HepG2 (cell line): ENCODE results near the gene SMTNL2. TPM values are rescaled to one million over a fixed set of nuclear protein-coding genes. Genes with fewer than 3 reads are reported as not detected.

ENCODE experiments used
- BCL6 ChIP-seq: IDR thresholded peaks from 2 replicates; pipeline ENCODE4 v1.6.1; 2016; ENCODE audit warnings: missing genetic modification reagents, missing compliant biosample characterization
- FOXC1 ChIP-seq: sonication (generic); formaldehyde crosslinking; IDR thresholded peaks from 2 replicates; pipeline ENCODE4 v1.8.0; 2022; ENCODE audit warnings: mild to moderate bottlenecking, missing genetic modification reagents, borderline replicate concordance
- FOXP4 ChIP-seq: sonication (generic); formaldehyde crosslinking; IDR thresholded peaks from 2 replicates; pipeline ENCODE4 v1.4.0; 2020; ENCODE audit warnings: missing genetic modification reagents
- GLMP ChIP-seq: sonication (generic); formaldehyde crosslinking; IDR thresholded peaks from 2 replicates; pipeline ENCODE4 v1.9.0; 2021; ENCODE audit warnings: missing genetic modification reagents, mild to moderate bottlenecking, borderline replicate concordance
- HDAC2 ChIP-seq: sonication (generic); formaldehyde crosslinking; IDR thresholded peaks from 2 replicates; pipeline ENCODE4 v1.4.0; 2020; ENCODE audit warnings: missing genetic modification reagents
- KLF16 ChIP-seq, 2 experiments: sonication (generic) in 1 of 2; formaldehyde crosslinking in 1 of 2; IDR thresholded peaks; 2 replicates each; pipeline versions ENCODE4 v1.6.1 to v1.8.0; 2016 to 2023; ENCODE audit warnings: missing genetic modification reagents in 2 of 2, missing compliant biosample characterization in 1 of 2
- SMC3 ChIP-seq: IDR thresholded peaks from 2 replicates; pipeline ENCODE4 v1.6.1; 2011; ENCODE audit warnings: low read length, improper control_type of control experiment
- TBX3 ChIP-seq: fragments of 450-650 bp; IDR thresholded peaks from 2 replicates; pipeline ENCODE4 v1.6.1; 2017; ENCODE audit warnings: antibody characterized with exemption, mild to moderate bottlenecking, inconsistent platforms, borderline replicate concordance
- TFDP2 ChIP-seq: sonication (generic); formaldehyde crosslinking; IDR thresholded peaks from 2 replicates; pipeline ENCODE4 v1.4.0; 2020; ENCODE audit warnings: missing genetic modification reagents
- THRA ChIP-seq: sonication (generic); formaldehyde crosslinking; IDR thresholded peaks from 2 replicates; pipeline ENCODE4 v1.4.0; 2020; ENCODE audit warnings: missing genetic modification reagents, borderline replicate concordance
- TRAFD1 ChIP-seq: sonication (generic); formaldehyde crosslinking; IDR thresholded peaks from 2 replicates; pipeline ENCODE4 v1.5.1; 2020; ENCODE audit warnings: missing genetic modification reagents, mild to moderate bottlenecking, borderline replicate concordance
- ZNF224 ChIP-seq: sonication (generic); formaldehyde crosslinking; IDR thresholded peaks from 2 replicates; pipeline ENCODE4 v1.5.0; 2020; ENCODE audit warnings: mild to moderate bottlenecking, missing genetic modification reagents
- ZNF274 ChIP-seq: sonication (generic); formaldehyde crosslinking; IDR thresholded peaks from 2 replicates; pipeline ENCODE4 v1.5.1; 2020; ENCODE audit warnings: mild to moderate bottlenecking, missing genetic modification reagents
- ZNF317 ChIP-seq: sonication (generic); formaldehyde crosslinking; IDR thresholded peaks from 2 replicates; pipeline ENCODE4 v1.5.0; 2020; ENCODE audit warnings: mild to moderate bottlenecking, missing genetic modification reagents
- ZNF33B ChIP-seq: sonication (generic); formaldehyde crosslinking; IDR thresholded peaks from 2 replicates; pipeline ENCODE4 v1.5.1; 2020; ENCODE audit warnings: mild to moderate bottlenecking, missing genetic modification reagents
- ZNF362 ChIP-seq: sonication (generic); formaldehyde crosslinking; IDR thresholded peaks from 2 replicates; pipeline ENCODE4 v1.4.0; 2020; ENCODE audit warnings: missing genetic modification reagents, mild to moderate bottlenecking, borderline replicate concordance
- ZNF614 ChIP-seq: IDR thresholded peaks from 2 replicates; pipeline ENCODE4 v1.6.1; 2018; ENCODE audit warnings: missing biosample characterization, missing genetic modification reagents, inconsistent platforms, borderline replicate concordance
- ZNF619 ChIP-seq: sonication (generic); formaldehyde crosslinking; IDR thresholded peaks from 2 replicates; pipeline ENCODE4 v1.4.0; 2020; ENCODE audit warnings: mild to moderate bottlenecking, missing genetic modification reagents
- ZNF772 ChIP-seq: sonication (generic); formaldehyde crosslinking; IDR thresholded peaks from 2 replicates; pipeline ENCODE4 v1.5.0; 2020; ENCODE audit warnings: mild to moderate bottlenecking, missing genetic modification reagents
- polyA plus RNA-seq, 8 experiments: library from polyadenylated mRNA; depleted of rRNA in 3 of 8; stranded (reverse) in 7 of 8; unstranded in 1 of 8; fragments of >200 nt; fragmentation: Illumina TruSeq in 4 of 8; extraction: Trizol in 4 of 8; gene quantifications; 2 replicates each; pipeline versions ENCODE4 v1.2.1 to v1.2.3, GENCODE V29; 2011 to 2016; ENCODE audit warnings: low read depth in 4 of 8, missing spikeins in 1 of 8, mixed read lengths in 1 of 8; ENCODE audit not compliant: insufficient read depth in 1 of 8
- total RNA-seq, 5 experiments: library from RNA; depleted of rRNA; stranded (reverse); fragments of >200 nt; fragmentation: Illumina TruSeq; extraction: Trizol; gene quantifications; 2 replicates each; pipeline ENCODE4 v1.2.3, GENCODE V29; 2016; ENCODE audit warnings: low read depth in 1 of 5

Gene SMTNL2
- total and polyA plus RNA-seq, 2 of the 13 experiments (the other 11 are each of a cell fraction or from before 2014, with no cell fraction given): 0.41 to 5.1 TPM

GRCh38 chr17:4565209-4566141 is 18.9 kb upstream of the SMTNL2 start (continued):
- no peak for TF ChIP-seq ZNF274 (CRISPR knock-in tag)
- TF ChIP-seq ZNF33B (CRISPR knock-in tag): no peak
- 0 out of 2 replicates have a peak, but pooled peaks have one; percentile 46 for TF ChIP-seq ZNF224 (CRISPR knock-in tag)
- 0 out of 2 replicates have a peak, but pooled peaks have one; percentile 28 for TF ChIP-seq ZNF317 (CRISPR knock-in tag)
- peak; percentile 55 for TF ChIP-seq SMC3
- no peak for TF ChIP-seq FOXC1 (CRISPR knock-in tag)
- 0 out of 2 replicates have a peak, but pooled peaks have one; percentile 15 for TF ChIP-seq BCL6 (CRISPR knock-in tag)
- peak; percentile 35; the same call in 1 of the 2 replicates for TF ChIP-seq FOXP4 (CRISPR knock-in tag)
- peak; percentile 59; the same call in 1 of the 2 replicates for TF ChIP-seq ZNF614 (CRISPR knock-in tag)
- TF ChIP-seq HDAC2 (CRISPR knock-in tag): 0 out of 2 replicates have a peak, but pooled peaks have one; percentile 43
- TF ChIP-seq ZNF619: no peak
- TF ChIP-seq TFDP2 (CRISPR knock-in tag): peak; percentile 95
- TF ChIP-seq KLF16 (CRISPR knock-in tag; IDR thresholded peaks at IDR 0.05): peak in 1 of 2 experiments; percentile 55; a peak in 1 of 4 replicates
- no peak for TF ChIP-seq GLMP (CRISPR knock-in tag)
- TF ChIP-seq TRAFD1: no peak
- no peak for TF ChIP-seq ZNF362
- no peak for TF ChIP-seq TBX3
- TF ChIP-seq ZNF772 (CRISPR knock-in tag): 0 out of 2 replicates have a peak, but pooled peaks have one; percentile 41
- TF ChIP-seq THRA (CRISPR knock-in tag): 0 out of 2 replicates have a peak, but pooled peaks have one; percentile 35
